B cell (primary cell): ENCODE results near the gene PRAMEF1. TPM values are rescaled to one million over a fixed set of nuclear protein-coding genes. Genes with fewer than 3 reads are reported as not detected.
"Not testable (repeated sequence)": the region's sequence is repeated elsewhere in the genome, so short reads cannot be mapped to it uniquely, and the experiment has no call there.

Source experiments
- ATAC-seq: fragments of 200-7000 bp; cut with Tn5 transposase; one replicate; pipeline ENCODE4 v1.10.0; 2021; ENCODE audit warnings: low read depth, mild to moderate bottlenecking, moderate number of reproducible peaks, moderate library complexity
- CTCF ChIA-PET: fragments of 350-600 bp; sonication (Branson Sonifier 250); formaldehyde crosslinking; loops from one replicate; lab custom pipeline; 2021; ENCODE audit warnings: antibody characterized with exemption, inconsistent platforms; lab: Charles Lee
- POLR2A ChIA-PET: fragments of 350-600 bp; sonication (Branson Sonifier 250); formaldehyde crosslinking; loops from one replicate; lab custom pipeline; 2021; ENCODE audit warnings: antibody characterized with exemption; lab: Charles Lee
- DNase-seq: peaks from one replicate; pipeline ENCODE4 v3.0.0; 2013
- H2AFZ ChIP-seq: 2 replicates; pipeline ENCODE4 v1.6.1; 2012; ENCODE audit warnings: mild to moderate bottlenecking, low read depth, low read length; ENCODE audit not compliant: insufficient read depth, poor library complexity, severe bottlenecking
- H3K27ac ChIP-seq, 2 donors: 1 replicate in 1 of 2; 2 replicates in 1 of 2; pipeline ENCODE4 v1.5.1; 2012 to 2013; ENCODE audit warnings: low read length in 2 of 2, mild to moderate bottlenecking in 2 of 2, moderate library complexity in 1 of 2
- H3K27me3 ChIP-seq, 4 experiments: fragments of 200-600 bp in 1 of 4; sonication (generic) in 1 of 4; replicated peaks in 1 of 4; 1 replicate in 2 of 4; 2 replicates in 2 of 4; pipeline versions ENCODE4 v1.6.1 to v1.7.0; 2013 to 2016; ENCODE audit warnings: low read length in 3 of 4, mild to moderate bottlenecking in 2 of 4, mixed read lengths in 1 of 4, moderate library complexity in 1 of 4; ENCODE audit not compliant: insufficient read depth in 4 of 4, control insufficient read depth in 3 of 4; ENCODE audit errors: control extremely low read depth in 1 of 4
- H3K36me3 ChIP-seq, 2 experiments: replicated peaks in 1 of 2; 1 replicate in 1 of 2; 2 replicates in 1 of 2; pipeline versions ENCODE4 v1.6.1 to v1.7.1; 2013; ENCODE audit warnings: low read length in 1 of 2; ENCODE audit not compliant: insufficient read depth in 2 of 2, control insufficient read depth in 1 of 2; ENCODE audit errors: control extremely low read depth in 1 of 2, extremely low read depth in 1 of 2
- H3K4me1 ChIP-seq, 2 donors: fragments of 200-600 bp in 1 of 2; sonication (generic) in 1 of 2; 1 replicate in 1 of 2; 2 replicates in 1 of 2; pipeline versions ENCODE4 v1.5.1 to v1.6.1; 2013 to 2017; ENCODE audit warnings: low read length in 2 of 2; ENCODE audit not compliant: control insufficient read depth in 2 of 2, insufficient read depth in 2 of 2
- H3K4me2 ChIP-seq: replicated peaks from 2 replicates; pipeline ENCODE3; 2012; ENCODE audit warnings: mild to moderate bottlenecking, low read depth, low read length; ENCODE audit not compliant: poor library complexity, severe bottlenecking
- H3K4me3 ChIP-seq, 5 experiments: fragments of 200-600 bp in 1 of 5; sonication (generic) in 1 of 5; 1 replicate in 3 of 5; 2 replicates in 2 of 5; pipeline versions ENCODE4 v1.5.1 to v1.7.0; 2011 to 2016; ENCODE audit warnings: low read length in 4 of 5, mild to moderate bottlenecking in 4 of 5, low read depth in 2 of 5, control low read depth in 1 of 5, moderate library complexity in 1 of 5; ENCODE audit not compliant: insufficient read depth in 1 of 5; ENCODE audit errors: control extremely low read depth in 1 of 5, extremely low read depth in 1 of 5
- H3K79me2 ChIP-seq: fragments of 200-600 bp; sonication (generic); one replicate; pipeline ENCODE4 v1.6.0; 2016; ENCODE audit warnings: low read length; ENCODE audit not compliant: control insufficient read depth, insufficient read depth
- H3K9ac ChIP-seq: fragments of 200-600 bp; sonication (generic); 2 replicates; pipeline ENCODE4 v1.6.1; 2017; ENCODE audit warnings: mild to moderate bottlenecking, low read length, moderate library complexity
- H3K9me3 ChIP-seq, 3 donors: one replicate each; pipeline versions ENCODE4 v1.6.1 to v1.7.1; 2013; ENCODE audit warnings: low read length in 2 of 3; ENCODE audit not compliant: control insufficient read depth in 2 of 3, insufficient read depth in 1 of 3; ENCODE audit errors: control extremely low read depth in 1 of 3
- H4K20me1 ChIP-seq: 2 replicates; pipeline ENCODE4 v1.6.0; 2012; ENCODE audit warnings: mild to moderate bottlenecking, low read length; ENCODE audit not compliant: insufficient read depth, control insufficient read depth, poor library complexity, severe bottlenecking
- H3K27ac Mint-ChIP-seq: one replicate; pipeline ENCODE4 v1.8.0; 2021; ENCODE audit warnings: mixed read lengths
- H3K27me3 Mint-ChIP-seq: one replicate; pipeline ENCODE4 v1.8.0; 2021; ENCODE audit warnings: mixed read lengths
- H3K4me1 Mint-ChIP-seq: one replicate; pipeline ENCODE4 v1.8.0; 2021; ENCODE audit warnings: mixed read lengths
- H3K4me3 Mint-ChIP-seq: one replicate; pipeline ENCODE4 v1.8.0; 2021; ENCODE audit warnings: mixed read lengths
- H3K9me3 Mint-ChIP-seq: one replicate; pipeline ENCODE4 v1.8.0; 2022; ENCODE audit warnings: mixed read lengths; ENCODE audit not compliant: insufficient read depth
- EZH2 ChIP-seq: IDR thresholded peaks from 2 replicates; pipeline ENCODE4 v1.6.1; 2012; ENCODE audit warnings: borderline replicate concordance, low read depth, mild to moderate bottlenecking, moderate library complexity, low read length; ENCODE audit not compliant: insufficient read depth, poor library complexity, severe bottlenecking
- WGBS: methylation state at CpG from one replicate; pipeline ENCODE4 v1.1.5; 2013; ENCODE audit warnings: missing lambda C conversion rate; ENCODE audit not compliant: insufficient coverage; 5-methylcytosine and 5-hydroxymethylcytosine counted together
- intact Hi-C: fragments of 100-400 bp; cut with micrococcal nuclease; formaldehyde crosslinking; loops from one replicate; pipeline ENCODE4 v1.10.0; 2022
- polyA plus RNA-seq: library from polyadenylated mRNA; depleted of rRNA; stranded (reverse); fragments of >200 nt; gene quantifications from 2 replicates; pipeline ENCODE4 v1.2.3, GENCODE V29; 2012
- total RNA-seq, 2 donors: library from RNA; stranded (reverse); fragments of 120-200 nt in 1 of 2; gene quantifications; 1 replicate in 1 of 2; 2 replicates in 1 of 2; pipeline versions ENCODE4 v1.2.3 to v1.2.4, GENCODE V29; 2013 to 2022
- TF ChIP-seq, protein P1 (sequence below): fragments of 200-600 bp; IDR thresholded peaks from one replicate; pipeline ENCODE4 v1.8.0; 2022; ENCODE audit warnings: antibody characterized with exemption, mild to moderate bottlenecking

Gene PRAMEF1
- total and polyA plus RNA-seq, 2 donors (not counting 1 experiment from before 2014, with no cell fraction given): not detected

DNA sequence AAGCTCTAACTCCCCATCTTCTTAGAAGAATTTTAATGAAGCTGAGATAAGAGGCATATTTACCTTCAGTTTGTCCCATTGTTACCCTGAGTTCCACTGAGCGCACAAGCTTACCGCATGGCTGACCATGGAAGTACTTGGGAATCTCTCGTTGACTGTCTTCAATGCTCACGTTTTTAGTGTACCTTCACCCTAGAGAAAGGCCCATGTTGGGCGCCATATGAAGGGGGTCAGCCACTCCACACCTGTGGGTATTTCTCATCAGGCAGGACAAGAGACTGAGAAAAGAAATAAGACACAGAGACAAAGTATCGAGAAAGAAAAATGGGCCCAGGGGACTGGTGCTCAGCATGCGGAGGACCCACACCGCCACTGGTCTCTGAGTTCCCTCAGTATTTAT is 6.5 kb upstream of the PRAMEF1 start:
- 90% methylated on average over 3 of the region's 8 CpGs for WGBS
- CTCF ChIA-PET, H3K9ac ChIP-seq, H3K4me1 Mint-ChIP-seq, H3K27me3 ChIP-seq, H3K4me1 ChIP-seq, H3K4me2 ChIP-seq, POLR2A ChIA-PET, H3K79me2 ChIP-seq, H3K36me3 ChIP-seq, H3K9me3 Mint-ChIP-seq, DNase-seq, H3K27ac ChIP-seq, H3K4me3 ChIP-seq, ATAC-seq, H3K27me3 Mint-ChIP-seq, H4K20me1 ChIP-seq, H2AFZ ChIP-seq, H3K27ac Mint-ChIP-seq, intact Hi-C loops, H3K4me3 Mint-ChIP-seq: not testable (repeated sequence)
- H3K9me3 ChIP-seq: peaks cover 0 to 23% (median 3%) of the 10 kb centered on the region in 3 donors

DNA sequence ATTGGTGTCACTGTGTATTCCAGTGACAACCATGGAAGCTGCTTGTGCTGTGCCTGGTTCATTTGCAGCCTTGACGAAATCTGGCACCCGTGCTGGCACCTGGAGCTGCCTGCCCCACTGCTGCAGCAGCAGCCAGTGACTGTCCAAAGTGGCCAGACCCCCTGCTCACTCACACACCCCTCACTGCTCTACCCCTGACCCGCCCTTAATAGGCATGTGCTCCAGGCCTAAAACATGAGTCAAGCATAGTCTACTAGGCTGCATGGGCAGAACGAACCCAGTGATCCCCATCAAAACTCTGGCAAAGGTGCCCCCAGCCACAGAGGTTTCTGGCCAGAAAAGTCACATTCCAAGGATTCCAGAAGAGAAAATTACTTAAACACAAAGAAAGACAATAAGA is 7.7 kb downstream of the PRAMEF1 start:
- no peaks in the 10 kb centered on the region for H3K36me3 ChIP-seq
- ChIA-PET CTCF (no interaction called here), POLR2A (no interaction called here)
- H3K9me3 ChIP-seq: no peaks in the 10 kb centered on the region
- H3K27ac ChIP-seq: no peak overlapping the region
- Mint-ChIP-seq H3K27me3 (no peaks in the 10 kb centered on the region), H3K4me1 (no peaks in the 10 kb centered on the region), H3K9me3 (no peaks in the 10 kb centered on the region), H3K27ac (no peak overlapping the region), H3K4me3 (no peak overlapping the region)
- ATAC-seq (no peak), DNase-seq (no peak)
- H3K79me2 ChIP-seq: no peaks in the 10 kb centered on the region
- H3K4me2 ChIP-seq: no peak overlapping the region
- H3K4me3 ChIP-seq: no peak overlapping the region
- H4K20me1 ChIP-seq: no peaks in the 10 kb centered on the region
- no peak overlapping the region for H3K9ac ChIP-seq
- H2AFZ ChIP-seq: no peak overlapping the region
- H3K4me1 ChIP-seq: no peaks in the 10 kb centered on the region
- 71% methylated on average over 3 of the region's 4 CpGs for WGBS
- intact Hi-C loops: no loop called here
- TF ChIP-seq EZH2: no peak
- TF ChIP-seq, protein P1, sequence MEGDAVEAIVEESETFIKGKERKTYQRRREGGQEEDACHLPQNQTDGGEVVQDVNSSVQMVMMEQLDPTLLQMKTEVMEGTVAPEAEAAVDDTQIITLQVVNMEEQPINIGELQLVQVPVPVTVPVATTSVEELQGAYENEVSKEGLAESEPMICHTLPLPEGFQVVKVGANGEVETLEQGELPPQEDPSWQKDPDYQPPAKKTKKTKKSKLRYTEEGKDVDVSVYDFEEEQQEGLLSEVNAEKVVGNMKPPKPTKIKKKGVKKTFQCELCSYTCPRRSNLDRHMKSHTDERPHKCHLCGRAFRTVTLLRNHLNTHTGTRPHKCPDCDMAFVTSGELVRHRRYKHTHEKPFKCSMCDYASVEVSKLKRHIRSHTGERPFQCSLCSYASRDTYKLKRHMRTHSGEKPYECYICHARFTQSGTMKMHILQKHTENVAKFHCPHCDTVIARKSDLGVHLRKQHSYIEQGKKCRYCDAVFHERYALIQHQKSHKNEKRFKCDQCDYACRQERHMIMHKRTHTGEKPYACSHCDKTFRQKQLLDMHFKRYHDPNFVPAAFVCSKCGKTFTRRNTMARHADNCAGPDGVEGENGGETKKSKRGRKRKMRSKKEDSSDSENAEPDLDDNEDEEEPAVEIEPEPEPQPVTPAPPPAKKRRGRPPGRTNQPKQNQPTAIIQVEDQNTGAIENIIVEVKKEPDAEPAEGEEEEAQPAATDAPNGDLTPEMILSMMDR: no peak
- H3K27me3 ChIP-seq: no peaks in the 10 kb centered on the region
